Measurements from ENCODE around the gene GATAD2A. TPM values are rescaled to one million over a fixed set of nuclear protein-coding genes. Genes with fewer than 3 reads are reported as not detected.

GATAD2A gene
- total and polyA plus RNA-seq, 10 of the 15 experiments (the other 5 are each of a cell fraction or from before 2014, with no cell fraction given), result 2.6 to 173 (median 32.0) TPM

GRCh38 chr19:19532806-19533701, 127.6 kb downstream of the GATAD2A start (continued):
- TF ChIP-seq SRF (IDR thresholded peaks at IDR 0.05; ENCODE audit: low read depth in 2 of 2, low read length in 2 of 2), result no peak
- no peak for TF ChIP-seq ZNF24 (IDR thresholded peaks at IDR 0.05)
- TF ChIP-seq NR2C1 (IDR thresholded peaks at IDR 0.05), result no peak
- TF ChIP-seq RAD51 (IDR thresholded peaks at IDR 0.05), result no peak
- TF ChIP-seq, protein P1, sequence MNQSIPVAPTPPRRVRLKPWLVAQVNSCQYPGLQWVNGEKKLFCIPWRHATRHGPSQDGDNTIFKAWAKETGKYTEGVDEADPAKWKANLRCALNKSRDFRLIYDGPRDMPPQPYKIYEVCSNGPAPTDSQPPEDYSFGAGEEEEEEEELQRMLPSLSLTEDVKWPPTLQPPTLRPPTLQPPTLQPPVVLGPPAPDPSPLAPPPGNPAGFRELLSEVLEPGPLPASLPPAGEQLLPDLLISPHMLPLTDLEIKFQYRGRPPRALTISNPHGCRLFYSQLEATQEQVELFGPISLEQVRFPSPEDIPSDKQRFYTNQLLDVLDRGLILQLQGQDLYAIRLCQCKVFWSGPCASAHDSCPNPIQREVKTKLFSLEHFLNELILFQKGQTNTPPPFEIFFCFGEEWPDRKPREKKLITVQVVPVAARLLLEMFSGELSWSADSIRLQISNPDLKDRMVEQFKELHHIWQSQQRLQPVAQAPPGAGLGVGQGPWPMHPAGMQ (IDR thresholded peaks at IDR 0.05; ENCODE audit: borderline replicate concordance), result no peak

DNA sequence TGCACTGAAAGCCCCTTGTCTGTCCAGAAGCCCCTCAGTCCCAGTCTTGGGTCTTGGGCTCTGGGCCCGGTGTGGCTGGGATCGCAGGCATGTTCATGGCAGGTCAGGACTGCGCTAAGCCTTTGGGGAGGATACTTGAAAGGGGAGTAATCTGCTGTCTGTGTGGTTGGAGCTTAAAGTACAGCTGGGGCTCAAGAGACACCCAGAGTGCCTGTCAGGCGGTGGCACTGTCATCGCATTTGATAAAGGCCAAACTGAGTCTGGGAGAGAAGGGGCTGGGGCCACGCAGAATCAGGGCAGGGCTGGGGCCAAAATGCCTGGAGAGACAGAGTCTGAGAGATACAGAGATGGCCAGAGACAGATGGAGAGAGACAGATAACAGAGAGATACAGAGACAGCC, 128.4 kb downstream of the GATAD2A start:
- in situ Hi-C loops (cut with MboI), result loop anchor here (25.0 kb wide), 4 partner anchors 878 to 1503 kb away; partner anchors contain the start of genes ZNF66 and ZNF737
- no peaks in the 10 kb centered on the region for H3K4me1 ChIP-seq (ENCODE audit: control insufficient read depth, insufficient read depth, low read length)
- no peak overlapping the region for H2AFZ ChIP-seq (ENCODE audit: control insufficient read depth, low read depth, low read length)
- peaks cover 0 to 3% of the 10 kb centered on the region in 2 experiments; a peak in 1 of 4 replicates for H3K27me3 ChIP-seq (replicated peaks in 1 of 2; ENCODE audit: control insufficient read depth in 2 of 2, insufficient read depth in 2 of 2, low read length in 1 of 2)
- WGBS (ENCODE audit: insufficient coverage, insufficient replicate concordance, low lambda C conversion rate, missing lambda C conversion rate), result 90% methylated on average over 6 of the region's 6 CpGs
- DNase-seq (ENCODE audit: low read depth, low spot score) (no peak), ATAC-seq (no peak), FAIRE-seq (no peak)
- POLR2A ChIA-PET, result no interaction called here
- no peak overlapping the region for H3K9ac ChIP-seq (ENCODE audit: control insufficient read depth, insufficient read depth, low read length)
- H3K27ac ChIP-seq (ENCODE audit: control insufficient read depth, insufficient read depth), result no peak overlapping the region
- no peaks in the 10 kb centered on the region for H4K20me1 ChIP-seq (ENCODE audit: control insufficient read depth, insufficient read depth)
- SMC1A ChIA-PET (ENCODE audit: uncharacterized antibody, unreplicated experiment), result no interaction called here
- no peaks in the 10 kb centered on the region for H3K9me3 ChIP-seq (replicated peaks; ENCODE audit: control insufficient read depth, insufficient read depth, low read length)
- CTCF ChIA-PET, result no interaction called here
- BruUV-seq (replicated peaks), result TSS peak; percentile 45
- no peak overlapping the region for H3K4me3 ChIP-seq
- no peaks in the 10 kb centered on the region for H3K79me2 ChIP-seq (ENCODE audit: control insufficient read depth, insufficient read depth, low read length)
- RAD21 ChIA-PET (ENCODE audit: unreplicated experiment), result interaction anchor here (2.9 to 3.5 kb wide), 2 partner anchors 20 to 57 kb away, joined by 10 to 18 read pairs; no protein-coding TSS in a partner anchor
- intact Hi-C loops (cut with micrococcal nuclease; ENCODE audit: unreplicated experiment), result no loop called here
- peaks cover 3 to 4% of the 10 kb centered on the region in 2 experiments for H3K36me3 ChIP-seq (ENCODE audit: control insufficient read depth in 2 of 2, insufficient read depth in 2 of 2, low read length in 1 of 2)
- H3K4me2 ChIP-seq (ENCODE audit: control insufficient read depth, insufficient read depth), result no peak overlapping the region
- TF ChIP-seq NFYB (IDR thresholded peaks at IDR 0.05; ENCODE audit: insufficient read depth, low read depth, low read length) (no peak), MTA2 (IDR thresholded peaks at IDR 0.05; ENCODE audit: low read depth) (no peak), ZNF217 (IDR thresholded peaks at IDR 0.05) (no peak), IKZF1 (conservative IDR thresholded peaks at IDR 0.05) (no peak), CBX5 (IDR thresholded peaks at IDR 0.05; ENCODE audit: low read depth) (no peak), GATAD2B (conservative IDR thresholded peaks at IDR 0.05; ENCODE audit: low read depth) (no peak), ZNF24 (IDR thresholded peaks at IDR 0.05) (no peak), RELA (IDR thresholded peaks at IDR 0.05; ENCODE audit: borderline replicate concordance, partially characterized antibody) (no peak), CREB1 (IDR thresholded peaks at IDR 0.05; ENCODE audit: low read depth) (no peak), SIN3A (IDR thresholded peaks at IDR 0.05; ENCODE audit: low read depth, low read length) (no peak), BCLAF1 (IDR thresholded peaks at IDR 0.05) (no peak), IRF4 (IDR thresholded peaks at IDR 0.05; ENCODE audit: low read depth, low read length) (no peak), CHD1 (IDR thresholded peaks at IDR 0.05; ENCODE audit: low read depth, low read length) (no peak), BCL11A (IDR thresholded peaks at IDR 0.05; ENCODE audit: low read depth, low read length) (no peak)
- TF ChIP-seq, protein P2, sequence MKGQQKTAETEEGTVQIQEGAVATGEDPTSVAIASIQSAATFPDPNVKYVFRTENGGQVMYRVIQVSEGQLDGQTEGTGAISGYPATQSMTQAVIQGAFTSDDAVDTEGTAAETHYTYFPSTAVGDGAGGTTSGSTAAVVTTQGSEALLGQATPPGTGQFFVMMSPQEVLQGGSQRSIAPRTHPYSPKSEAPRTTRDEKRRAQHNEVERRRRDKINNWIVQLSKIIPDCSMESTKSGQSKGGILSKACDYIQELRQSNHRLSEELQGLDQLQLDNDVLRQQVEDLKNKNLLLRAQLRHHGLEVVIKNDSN (IDR thresholded peaks at IDR 0.05; ENCODE audit: borderline replicate concordance, extremely low read length, insufficient read depth, low read depth, low read length), result no peak

Data from GM12878 (cell line).